Tibial nerve (tissue), 4 donors: Measurements from ENCODE around the gene DRD4.

ENCODE experiments used
- EP300 ChIP-seq, 2 donors: sonication (generic); formaldehyde crosslinking; IDR thresholded peaks; one replicate each; pipeline ENCODE4 v1.6.1; 2017; ENCODE audit warnings: antibody characterized with exemption in 2 of 2, mild to moderate bottlenecking in 1 of 2
- TF ChIP-seq, protein P1 (sequence below), 5 experiments: fragments of 200-600 bp in 3 of 5; fragments of 450-650 bp in 2 of 5; sonication (generic) in 3 of 5; IDR thresholded peaks; one replicate each; pipeline ENCODE4 v1.5.1; 2016 to 2019; ENCODE audit warnings: antibody characterized with exemption in 5 of 5, mild to moderate bottlenecking in 3 of 5, moderate library complexity in 2 of 5

GRCh38 chr11:605286-606129 lies 31.6 kb upstream of the DRD4 start:
- TF ChIP-seq, protein P1, sequence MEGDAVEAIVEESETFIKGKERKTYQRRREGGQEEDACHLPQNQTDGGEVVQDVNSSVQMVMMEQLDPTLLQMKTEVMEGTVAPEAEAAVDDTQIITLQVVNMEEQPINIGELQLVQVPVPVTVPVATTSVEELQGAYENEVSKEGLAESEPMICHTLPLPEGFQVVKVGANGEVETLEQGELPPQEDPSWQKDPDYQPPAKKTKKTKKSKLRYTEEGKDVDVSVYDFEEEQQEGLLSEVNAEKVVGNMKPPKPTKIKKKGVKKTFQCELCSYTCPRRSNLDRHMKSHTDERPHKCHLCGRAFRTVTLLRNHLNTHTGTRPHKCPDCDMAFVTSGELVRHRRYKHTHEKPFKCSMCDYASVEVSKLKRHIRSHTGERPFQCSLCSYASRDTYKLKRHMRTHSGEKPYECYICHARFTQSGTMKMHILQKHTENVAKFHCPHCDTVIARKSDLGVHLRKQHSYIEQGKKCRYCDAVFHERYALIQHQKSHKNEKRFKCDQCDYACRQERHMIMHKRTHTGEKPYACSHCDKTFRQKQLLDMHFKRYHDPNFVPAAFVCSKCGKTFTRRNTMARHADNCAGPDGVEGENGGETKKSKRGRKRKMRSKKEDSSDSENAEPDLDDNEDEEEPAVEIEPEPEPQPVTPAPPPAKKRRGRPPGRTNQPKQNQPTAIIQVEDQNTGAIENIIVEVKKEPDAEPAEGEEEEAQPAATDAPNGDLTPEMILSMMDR (IDR thresholded peaks at IDR 0.05): no peak
- no peak for TF ChIP-seq EP300 (IDR thresholded peaks at IDR 0.05)
